ENCODE data around the gene MAN1B1.
A peak's percentile ranks its signal among the peaks of the same experiment; 100 is the strongest.
"Not testable (repeated sequence)": the region's sequence is repeated elsewhere in the genome, so short reads cannot be mapped to it uniquely, and the experiment has no call there.

The MAN1B1 gene

DNA sequence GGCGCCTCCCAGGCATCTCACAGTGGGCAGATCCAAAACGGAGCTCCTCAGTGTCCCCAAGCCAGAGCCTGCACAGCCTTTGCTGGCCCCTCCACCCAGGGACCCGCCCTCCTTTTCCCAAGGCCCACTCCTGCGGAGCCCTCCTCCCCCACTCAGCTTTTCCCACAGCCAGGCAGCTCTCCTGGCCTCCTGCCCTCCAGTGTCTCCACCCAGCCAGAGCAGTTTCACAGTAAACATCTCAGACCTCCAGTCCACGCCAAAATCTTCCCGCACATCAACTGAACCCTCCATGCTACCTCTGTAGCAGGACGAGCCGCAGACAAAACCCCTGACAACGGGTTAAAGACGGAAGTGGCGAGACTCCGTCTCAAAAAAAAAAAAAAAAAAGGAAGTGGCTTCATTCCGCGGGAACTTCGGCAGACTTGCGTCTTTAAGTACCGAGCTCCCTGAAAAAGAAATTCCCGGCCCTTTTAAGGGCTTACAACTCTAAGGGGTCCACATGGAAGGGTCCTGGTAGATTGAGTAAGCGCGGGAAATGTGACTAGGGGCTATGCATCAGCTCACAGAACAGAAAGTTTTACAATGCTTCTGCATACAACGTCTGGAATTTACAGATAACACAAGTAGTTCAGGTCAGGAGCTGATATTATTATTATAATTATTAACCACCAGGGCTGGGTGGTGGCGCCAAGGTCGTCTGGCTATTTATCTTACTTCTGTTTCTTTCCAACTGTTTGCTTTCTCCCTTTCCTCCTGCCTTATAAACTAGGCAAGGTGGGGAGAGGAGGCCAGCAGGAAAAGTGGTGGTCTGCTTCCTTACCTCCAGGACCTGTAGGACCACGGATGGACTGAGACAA lies 40.7 kb downstream of the MAN1B1 start:
- no peak for DNase-seq (ENCODE audit: low read depth in 2 of 2)

DNA sequence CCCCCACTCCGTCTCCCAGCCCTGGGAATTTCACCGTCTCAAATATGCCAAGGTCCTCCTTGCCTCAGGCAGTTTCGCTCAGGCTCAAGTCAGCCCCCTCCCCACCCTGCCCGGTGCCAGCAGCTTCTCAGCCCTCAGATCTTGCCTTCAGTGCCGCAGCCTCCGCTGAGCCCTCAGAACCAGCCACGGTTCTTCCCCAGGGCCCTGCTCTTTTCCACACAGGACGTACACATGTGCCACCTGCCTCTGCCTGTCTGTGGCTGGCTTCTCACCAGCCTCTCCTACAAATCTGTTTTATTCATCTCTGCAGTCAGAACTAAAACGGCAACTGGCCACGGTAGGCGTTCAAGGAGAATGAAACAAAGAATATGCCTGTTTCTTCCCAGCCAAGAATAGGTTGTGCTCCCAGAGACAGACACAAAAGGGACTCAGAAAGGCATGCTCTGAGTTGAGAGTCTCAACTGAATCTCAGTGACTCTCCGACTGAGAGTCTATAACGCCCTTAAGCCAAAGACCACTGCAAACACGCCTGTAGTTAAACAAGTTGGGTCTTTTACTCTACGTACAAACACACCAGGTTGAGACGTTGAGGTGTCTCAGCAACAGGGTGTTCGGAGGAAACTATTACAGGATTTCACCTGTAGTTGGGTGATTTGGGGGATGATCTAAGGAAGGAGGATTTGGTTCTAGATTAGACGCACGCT lies 41.5 kb downstream of the MAN1B1 start:
- no peak for DNase-seq (ENCODE audit: low read depth in 2 of 2)

DNA sequence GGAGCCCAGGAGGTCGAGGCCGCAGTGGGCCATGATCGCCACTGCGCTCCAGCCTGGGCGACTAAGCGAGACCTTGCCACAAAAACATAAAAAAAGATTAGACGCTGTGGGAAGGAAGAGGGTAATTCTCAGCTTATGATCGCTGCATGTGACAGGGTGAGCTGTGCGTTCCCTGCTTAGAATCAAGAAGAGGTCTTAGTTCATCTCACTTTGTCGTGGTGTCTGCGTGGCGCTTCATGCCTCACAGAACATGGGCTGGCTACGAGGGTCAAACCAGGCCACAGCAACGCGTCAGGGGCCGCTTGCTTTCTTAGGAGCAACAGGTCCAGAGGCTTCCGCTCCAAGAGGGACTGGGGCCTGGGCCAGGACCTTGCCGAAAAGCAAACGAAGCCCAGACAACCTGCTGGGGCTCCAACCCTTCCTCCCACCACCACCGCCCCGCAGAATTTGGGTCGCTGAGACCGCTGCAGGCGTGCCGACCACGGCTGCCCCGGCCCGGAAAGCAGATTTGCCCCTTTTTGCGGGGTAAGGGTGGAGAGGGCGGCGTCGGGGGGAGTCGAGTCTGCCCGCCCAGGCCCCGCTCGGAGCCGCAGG lies 42.2 kb downstream of the MAN1B1 start:
- no peak for DNase-seq (ENCODE audit: low read depth in 2 of 2)

DNA sequence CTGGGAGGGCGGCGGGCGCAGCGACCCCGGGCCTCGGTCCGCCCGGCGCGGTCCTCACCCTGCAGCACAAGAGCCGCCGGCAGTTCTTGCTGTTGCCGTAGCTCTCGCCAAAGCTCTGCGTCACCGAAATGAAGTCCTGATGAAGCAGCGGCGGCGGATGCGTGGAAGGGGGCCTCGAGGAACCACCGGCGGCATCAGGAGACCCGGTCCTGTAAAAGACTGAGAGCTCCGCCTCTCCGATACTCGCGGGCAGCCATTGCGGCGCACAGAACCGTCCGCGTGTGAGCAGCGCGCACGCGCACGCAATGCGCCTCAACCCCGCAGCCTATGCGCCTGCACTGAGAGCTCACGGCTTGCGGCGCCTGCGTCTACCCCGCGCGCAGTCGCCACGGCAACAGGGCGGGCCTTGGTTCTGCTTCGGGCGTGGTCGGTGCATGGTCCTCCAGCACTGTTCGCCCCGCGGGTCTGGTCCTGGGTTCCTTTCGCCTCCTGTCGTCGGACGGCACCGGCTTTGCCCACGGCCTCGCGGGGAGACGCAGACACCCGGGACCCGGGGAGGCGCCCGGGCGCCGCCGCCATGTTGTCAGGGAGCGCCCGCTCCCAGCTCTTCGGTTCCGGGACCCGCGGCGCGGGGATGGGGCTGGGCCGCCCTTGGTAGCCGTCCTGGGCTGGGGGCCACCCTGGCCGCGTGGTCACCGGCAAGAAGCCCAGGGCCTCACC lies 42.8 kb downstream of the MAN1B1 start:
- peak; percentile 85 for DNase-seq (ENCODE audit: low read depth in 2 of 2)

DNA sequence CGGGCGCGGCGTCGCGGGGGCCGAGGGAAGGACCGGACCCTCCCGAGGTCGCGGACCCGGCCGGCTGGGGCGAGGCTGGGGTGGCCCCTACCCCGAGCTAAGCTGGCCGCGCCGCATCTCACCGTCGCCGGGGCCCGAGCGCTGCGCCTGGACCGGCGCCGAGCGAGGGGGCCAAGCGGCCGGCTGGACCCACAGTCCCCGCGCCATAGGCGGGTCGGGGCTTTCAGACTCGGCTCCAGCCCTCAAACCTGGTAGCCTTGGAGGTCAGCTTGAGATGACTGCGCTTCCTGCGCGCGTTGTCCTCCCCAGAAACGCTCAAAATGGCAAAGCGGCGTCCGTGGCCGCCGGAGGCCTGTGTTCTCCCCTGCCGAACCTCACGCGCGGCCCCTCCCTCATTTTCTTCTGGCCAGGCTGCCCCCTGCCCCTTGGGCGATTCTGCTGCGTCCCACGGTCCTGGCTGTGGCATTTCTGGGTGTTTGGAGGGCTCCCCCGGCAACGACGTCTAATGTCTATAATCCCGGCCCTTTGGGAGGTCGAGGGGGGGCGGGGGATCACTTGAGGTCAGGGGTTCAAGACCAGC lies 43.5 kb downstream of the MAN1B1 start:
- no peak for DNase-seq (ENCODE audit: low read depth in 2 of 2)

DNA sequence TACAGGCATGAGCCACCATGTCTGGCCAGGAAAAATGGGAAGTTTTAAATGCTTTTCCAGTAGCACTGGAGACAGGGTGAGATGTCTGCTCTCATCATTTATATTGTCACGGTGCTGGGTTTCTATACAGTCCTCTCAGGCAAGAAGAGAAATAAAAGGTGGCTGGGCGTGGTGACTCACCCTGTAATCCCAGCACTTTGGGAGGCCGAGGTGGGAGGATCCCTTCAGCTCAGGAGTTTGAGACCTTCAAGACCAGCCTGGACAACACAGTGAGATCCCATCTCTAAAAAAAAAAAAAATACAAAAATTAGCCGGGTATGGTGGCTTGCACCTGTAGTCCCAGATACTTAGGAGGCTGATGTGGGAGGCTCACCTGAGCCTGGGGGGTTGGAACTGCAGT lies 47.4 kb downstream of the MAN1B1 start:
- DNase-seq (ENCODE audit: low read depth in 2 of 2) = no peak

DNA sequence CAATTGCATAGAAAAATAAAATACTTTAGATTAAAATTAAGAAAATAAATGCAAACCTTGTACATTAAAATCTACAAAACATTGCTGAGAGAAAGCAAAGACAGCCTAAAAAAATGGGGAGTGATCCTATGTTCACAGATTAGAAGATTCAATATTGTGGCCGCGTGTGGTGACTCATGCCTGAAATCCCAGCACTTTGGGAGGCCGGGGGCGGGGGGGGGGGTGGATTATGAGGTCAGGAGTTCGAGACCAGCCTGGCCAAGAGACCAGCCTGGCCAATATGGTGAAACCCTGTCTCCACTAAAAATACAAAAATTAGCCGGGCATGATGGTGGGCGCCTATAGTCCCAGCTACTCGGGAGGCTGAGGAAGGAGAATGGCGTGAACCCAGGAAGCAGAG lies 48.4 kb downstream of the MAN1B1 start:
- DNase-seq (ENCODE audit: low read depth in 2 of 2) = not testable (repeated sequence)

DNA sequence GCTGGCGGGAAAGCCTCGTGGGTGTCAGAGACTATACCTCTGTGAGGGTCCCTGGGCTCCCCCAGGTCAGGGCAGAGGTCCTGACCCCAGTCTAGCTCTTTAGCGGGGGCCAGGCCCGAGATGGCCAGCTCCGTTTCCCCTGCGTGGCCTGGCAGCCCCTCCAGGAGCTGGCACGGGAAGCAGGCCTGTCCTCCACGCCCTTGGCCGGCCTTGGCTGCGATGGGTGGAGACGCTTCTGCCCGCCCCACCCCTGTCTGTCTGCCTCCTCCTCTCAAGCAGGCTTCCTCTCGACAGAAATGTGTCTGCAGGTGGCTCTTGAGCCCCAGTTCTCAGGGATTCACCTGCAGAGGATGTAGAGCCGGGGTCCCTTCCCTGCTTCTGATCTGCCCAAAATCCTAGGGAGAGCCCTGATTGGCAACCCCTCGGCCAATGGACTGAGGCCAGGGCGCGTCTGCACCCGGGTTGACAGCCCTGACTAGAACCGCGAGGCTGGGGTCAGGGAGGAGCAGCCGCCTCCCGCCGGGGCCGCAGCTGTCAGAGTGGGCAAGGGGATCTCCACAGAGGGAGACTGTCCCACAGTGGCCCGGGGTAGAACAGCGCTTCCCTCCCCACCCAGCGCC lies 49.6 kb downstream of the MAN1B1 start:
- no peak for DNase-seq (ENCODE audit: low read depth in 2 of 2)

DNA sequence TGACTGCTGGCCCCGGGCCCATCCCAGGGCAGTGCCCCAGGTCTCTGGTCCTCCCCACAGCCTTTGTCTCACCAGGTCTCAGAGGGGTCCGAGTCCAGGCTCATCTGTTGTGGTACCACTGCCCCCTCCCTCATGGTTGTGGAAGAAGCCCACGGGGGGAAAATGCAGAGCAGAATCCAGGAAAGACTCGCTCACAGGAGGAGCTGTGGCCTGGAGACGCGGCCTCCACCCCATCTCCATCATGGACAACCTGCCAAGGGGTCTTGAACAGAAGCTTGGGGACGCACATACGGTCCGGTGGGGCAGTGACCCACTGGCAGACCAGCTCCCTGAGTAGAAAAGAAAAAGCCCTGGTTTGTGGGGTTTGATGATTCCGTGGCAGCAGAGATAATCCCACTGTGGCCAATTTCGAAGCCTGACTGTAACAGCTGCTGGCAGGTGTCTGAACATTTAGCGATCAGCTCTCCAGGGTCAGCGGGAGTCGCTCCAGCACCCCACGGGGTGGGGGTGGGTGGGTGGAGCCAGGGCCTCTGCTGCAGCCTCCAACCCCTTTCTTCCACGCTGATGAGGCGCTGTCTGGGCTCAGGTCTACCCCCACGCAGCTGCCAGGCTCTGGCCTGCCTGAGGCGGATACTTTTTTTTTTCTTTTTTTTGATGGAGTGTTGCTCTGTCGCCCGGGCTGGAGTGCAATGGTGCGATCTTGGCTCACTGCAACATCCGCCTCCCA lies 50.3 kb downstream of the MAN1B1 start:
- no peak for DNase-seq (ENCODE audit: low read depth in 2 of 2)

DNA sequence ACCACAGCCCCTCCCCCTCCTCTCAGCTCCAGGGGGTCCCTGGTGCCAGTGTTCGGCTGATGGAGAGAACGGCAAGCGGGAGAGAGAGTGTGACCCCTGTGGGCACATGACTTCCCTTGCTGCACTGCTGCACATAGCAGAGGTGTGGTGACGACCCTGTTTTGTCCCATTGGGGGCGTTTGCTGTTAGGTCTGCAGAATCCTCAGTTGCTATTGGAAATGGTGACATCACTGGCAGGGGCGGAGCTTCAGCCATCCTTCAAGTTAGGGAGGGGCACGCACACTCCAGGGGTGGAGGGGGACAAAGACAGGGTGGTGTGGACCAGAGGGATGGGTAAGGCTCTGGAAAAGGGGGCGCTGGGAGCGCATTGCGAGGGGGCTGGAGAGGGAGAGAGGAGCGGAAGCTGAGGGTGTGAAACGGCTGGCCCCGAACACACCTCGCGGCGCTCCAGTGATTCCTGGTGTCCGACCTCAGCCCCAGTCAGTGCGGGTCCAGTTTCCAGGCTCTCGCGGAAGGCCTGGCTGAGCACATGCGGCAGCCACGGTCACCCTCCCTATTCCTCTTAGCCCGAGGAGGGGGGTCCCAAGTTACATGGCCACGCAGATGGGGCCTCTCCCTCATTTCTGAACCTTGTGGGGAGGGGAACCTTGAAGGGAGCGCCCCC lies 51.4 kb downstream of the MAN1B1 start:
- DNase-seq (ENCODE audit: low read depth in 2 of 2) = no peak

DNA sequence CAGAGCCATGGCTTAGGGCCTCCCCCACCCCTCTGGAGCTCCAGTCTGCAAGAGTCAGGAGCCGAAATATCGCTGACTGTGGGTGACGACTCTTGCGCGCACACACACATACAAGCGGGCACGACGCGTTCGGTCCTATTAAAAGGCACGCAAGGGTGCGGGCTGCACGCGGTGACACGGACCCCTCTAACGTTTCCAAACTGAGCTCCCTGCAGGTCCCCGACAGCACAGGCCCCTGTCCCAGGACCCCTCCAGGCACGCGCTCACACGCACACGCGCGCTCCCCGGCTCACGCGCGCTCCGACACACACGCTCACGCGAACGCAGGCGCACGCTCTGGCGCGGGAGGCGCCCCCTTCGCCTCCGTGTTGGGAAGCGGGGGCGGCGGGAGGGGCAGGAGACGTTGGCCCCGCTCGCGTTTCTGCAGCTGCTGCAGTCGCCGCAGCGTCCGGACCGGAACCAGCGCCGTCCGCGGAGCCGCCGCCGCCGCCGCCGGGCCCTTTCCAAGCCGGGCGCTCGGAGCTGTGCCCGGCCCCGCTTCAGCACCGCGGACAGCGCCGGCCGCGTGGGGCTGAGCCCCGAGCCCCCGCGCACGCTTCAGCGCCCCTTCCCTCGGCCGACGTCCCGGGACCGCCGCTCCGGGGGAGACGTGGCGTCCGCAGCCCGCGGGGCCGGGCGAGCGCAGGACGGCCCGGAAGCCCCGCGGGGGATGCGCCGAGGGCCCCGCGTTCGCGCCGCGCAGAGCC lies 52.1 kb downstream of the MAN1B1 start, which contains the start of gene GRIN1:
Gene GRIN1, plus strand, starts transcription at position 433 of the 746 bp plus-strand sequence. CDS start 333 bp downstream, outside the sequence.
- DNase-seq (ENCODE audit: low read depth in 2 of 2) = no peak

DNA sequence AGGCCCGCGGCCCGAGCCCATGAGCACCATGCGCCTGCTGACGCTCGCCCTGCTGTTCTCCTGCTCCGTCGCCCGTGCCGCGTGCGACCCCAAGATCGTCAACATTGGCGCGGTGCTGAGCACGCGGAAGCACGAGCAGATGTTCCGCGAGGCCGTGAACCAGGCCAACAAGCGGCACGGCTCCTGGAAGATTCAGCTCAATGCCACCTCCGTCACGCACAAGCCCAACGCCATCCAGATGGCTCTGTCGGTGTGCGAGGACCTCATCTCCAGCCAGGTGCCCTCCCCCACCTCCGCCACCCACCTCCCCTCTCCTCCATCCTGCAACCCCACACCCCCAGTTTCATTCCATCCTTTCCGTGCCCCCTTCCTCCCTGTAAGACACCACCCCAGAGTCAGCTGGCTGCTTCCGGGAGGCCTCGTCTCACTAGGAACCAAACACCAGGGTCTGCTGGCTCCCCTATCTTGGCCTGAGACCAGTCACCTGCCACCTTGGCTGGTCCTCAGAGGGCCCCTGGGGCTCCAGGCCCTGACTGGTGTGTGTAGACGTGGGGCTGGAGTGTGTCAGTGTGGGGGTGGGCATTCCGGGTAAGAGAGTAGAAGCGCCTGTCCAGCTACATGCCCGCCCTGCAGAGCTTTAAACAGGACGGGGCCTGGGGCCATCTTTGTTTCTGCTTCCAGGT lies 52.8 kb downstream of the MAN1B1 start:
- no peak for DNase-seq (ENCODE audit: low read depth in 2 of 2)

DNA sequence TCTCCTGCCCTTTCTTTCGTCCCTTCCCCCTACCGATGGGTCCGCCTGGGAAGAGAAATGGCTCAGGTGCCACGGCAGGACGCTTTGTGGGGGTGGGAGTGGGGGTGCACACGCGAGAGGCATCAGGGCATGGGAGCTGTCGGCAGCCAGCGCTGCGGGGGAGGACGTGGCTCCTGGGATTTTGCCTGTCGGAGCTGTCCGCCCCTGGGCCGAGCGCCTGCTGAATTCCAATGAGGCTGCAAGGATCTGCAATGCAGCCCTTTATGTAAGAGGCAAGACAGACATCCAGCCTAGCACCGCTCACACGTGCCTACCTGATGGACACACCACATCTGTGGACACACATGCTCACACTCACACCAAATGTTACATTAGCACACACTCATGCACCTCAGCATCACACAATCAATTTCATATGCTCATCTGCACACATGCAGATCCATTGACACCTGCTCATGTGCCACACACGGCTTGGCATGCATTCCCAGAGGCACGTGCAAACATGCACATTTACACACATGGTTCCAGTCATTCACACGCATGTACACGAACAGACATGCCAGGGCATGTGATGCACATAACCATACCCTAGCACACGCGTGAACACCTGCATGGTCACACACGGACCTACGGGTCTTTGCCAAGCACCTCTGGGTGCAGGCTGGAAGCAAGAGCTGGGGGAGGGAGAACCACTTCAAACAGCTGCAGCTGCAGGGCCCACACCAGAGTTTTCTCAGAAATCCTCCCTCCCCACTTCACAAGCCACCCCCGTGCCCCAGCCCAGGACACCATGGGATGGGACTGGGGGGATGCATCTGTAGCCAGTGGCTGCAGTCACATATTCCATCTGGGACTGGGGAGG lies 53.6 kb downstream of the MAN1B1 start:
- DNase-seq (ENCODE audit: low read depth in 2 of 2) = no peak

DNA sequence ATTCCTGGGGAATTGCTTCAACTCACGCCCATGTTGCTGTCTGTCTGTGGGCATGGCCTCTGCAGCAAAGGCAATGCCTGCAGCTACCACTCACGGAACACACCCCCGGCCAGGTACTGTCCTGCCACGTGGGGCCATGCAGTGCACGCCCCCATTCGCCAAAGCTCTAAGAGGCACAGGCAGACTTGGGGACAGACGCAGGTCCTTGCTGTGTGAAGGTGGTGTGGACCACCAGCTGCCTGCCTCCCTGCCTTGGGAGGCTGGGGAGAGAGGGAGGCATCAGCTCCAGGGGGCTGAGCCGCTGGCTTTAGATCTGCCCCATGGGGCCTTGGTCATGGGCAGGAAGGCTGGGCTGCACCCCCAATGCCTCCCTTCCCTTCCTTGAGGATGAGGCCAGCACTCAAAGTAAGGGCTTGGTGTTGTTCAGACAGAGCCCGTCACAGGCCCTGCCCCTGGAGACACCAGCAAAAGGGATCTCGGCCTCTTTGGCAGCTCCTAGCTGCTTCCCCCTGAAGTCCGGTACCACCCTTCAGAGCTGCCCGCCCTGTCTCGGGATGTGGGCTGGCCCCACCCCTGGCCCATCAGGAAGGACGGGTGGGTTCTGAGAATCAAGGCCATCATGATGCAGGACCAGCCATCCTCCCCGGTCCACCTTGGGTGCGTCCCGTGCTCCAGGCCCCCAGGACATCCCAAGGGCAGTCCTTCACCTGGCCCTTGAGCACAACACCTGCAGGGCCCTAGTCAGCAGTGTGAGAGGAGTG lies 54.4 kb downstream of the MAN1B1 start:
- no peak for DNase-seq (ENCODE audit: low read depth in 2 of 2)

DNA sequence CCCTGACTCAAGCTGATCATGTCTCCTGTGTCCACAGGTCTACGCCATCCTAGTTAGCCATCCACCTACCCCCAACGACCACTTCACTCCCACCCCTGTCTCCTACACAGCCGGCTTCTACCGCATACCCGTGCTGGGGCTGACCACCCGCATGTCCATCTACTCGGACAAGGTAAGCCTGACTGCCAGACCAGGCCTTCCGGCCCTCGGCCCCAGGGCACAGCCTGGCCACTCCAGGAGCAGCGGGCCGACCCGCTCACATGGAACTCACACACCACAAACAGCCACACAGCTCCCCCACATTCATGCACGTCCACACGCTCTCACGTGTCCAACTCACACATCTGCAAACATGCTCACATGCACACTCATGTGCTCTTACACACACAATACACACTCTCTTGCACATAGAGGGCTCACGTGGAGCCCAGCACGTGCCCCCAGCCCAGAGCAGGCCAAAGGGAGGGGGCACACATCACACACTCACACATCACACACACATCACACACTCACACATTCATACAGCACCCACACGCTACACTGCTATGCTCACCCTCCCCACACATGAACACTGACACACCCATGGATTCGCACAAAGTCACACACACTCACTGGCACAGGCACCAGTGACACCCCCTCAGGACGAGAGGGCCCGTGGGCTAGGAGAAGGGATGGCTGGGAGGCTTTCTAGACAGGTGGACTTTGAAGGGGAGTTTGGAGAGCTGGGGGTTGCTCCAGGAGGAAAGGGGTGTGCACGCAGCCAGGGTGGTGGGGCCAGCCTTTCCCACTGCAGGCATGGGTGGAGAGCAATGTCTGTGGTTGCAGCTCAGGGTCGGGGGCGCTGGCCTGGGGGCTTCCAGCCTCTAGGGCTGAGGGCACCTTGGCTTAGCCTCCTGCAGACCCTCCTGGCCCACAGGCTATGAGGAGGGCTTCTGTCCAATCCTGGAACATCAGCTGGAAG lies 55.5 kb downstream of the MAN1B1 start:
- no peak for DNase-seq (ENCODE audit: low read depth in 2 of 2)

DNA sequence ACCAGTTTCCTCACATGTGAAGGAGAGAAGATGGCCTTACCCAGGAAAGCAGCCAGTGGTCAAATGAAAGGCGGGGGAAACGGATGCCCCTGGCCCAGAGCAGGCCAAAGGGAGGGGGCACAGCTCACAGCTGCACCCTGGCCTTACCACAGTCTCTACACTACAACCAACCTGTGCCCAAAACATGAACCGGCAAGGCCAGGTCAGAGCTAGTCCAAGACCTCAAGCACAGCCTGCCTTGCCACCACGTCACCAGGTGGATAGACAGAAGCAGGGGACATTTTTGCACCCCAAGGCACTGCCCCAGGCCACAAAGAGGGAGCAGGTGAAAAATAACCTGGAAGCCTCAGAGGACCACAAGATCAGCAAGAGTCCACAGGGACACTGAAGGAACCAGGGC lies 56.7 kb downstream of the MAN1B1 start:
- DNase-seq (ENCODE audit: low read depth in 2 of 2) = no peak
